HG03354 (cell line): ENCODE measurements around the gene BDKRB2.

Experiments used
- ATAC-seq: cut with Tn5 transposase; IDR thresholded peaks from one replicate; pipeline ENCODE4 v1.9.1; 2021; ENCODE audit warnings: mild to moderate bottlenecking; ENCODE audit not compliant: unreplicated experiment, poor library complexity, severe bottlenecking

BDKRB2 gene

GRCh38 chr14:96215452-96216244, 11.0 kb downstream of the BDKRB2 start:
- no peak for ATAC-seq

GRCh38 chr14:96216627-96217026, 12.0 kb downstream of the BDKRB2 start:
- no peak for ATAC-seq

GRCh38 chr14:96217376-96217913, 12.8 kb downstream of the BDKRB2 start:
- no peak for ATAC-seq

GRCh38 chr14:96221109-96221650, 16.5 kb downstream of the BDKRB2 start:
- ATAC-seq = no peak

- no peak for ATAC-seq
These were observed 17.2 kb downstream of the BDKRB2 start for GRCh38 chr14:96221841-96222240.

GRCh38 chr14:96224480-96225096, 19.9 kb downstream of the BDKRB2 start:
- no peak for ATAC-seq

- no peak for ATAC-seq
These were observed 20.6 kb downstream of the BDKRB2 start for GRCh38 chr14:96225213-96225612.

GRCh38 chr14:96225745-96226151, 21.1 kb downstream of the BDKRB2 start:
- no peak for ATAC-seq

GRCh38 chr14:96227428-96227827, 22.8 kb downstream of the BDKRB2 start:
- ATAC-seq = no peak

GRCh38 chr14:96229315-96229714, 24.7 kb downstream of the BDKRB2 start:
- ATAC-seq = no peak

GRCh38 chr14:96231056-96231455, 26.4 kb downstream of the BDKRB2 start:
- no peak for ATAC-seq

GRCh38 chr14:96231526-96232130, 27.0 kb downstream of the BDKRB2 start:
- ATAC-seq = no peak

GRCh38 chr14:96232506-96232905, 27.9 kb downstream of the BDKRB2 start:
- no peak for ATAC-seq

GRCh38 chr14:96233661-96234060, 29.0 kb downstream of the BDKRB2 start:
- no peak for ATAC-seq

- ATAC-seq = no peak
These were observed 30.8 kb downstream of the BDKRB2 start for GRCh38 chr14:96235426-96235825.

- no peak for ATAC-seq
These were observed 33.0 kb downstream of the BDKRB2 start for GRCh38 chr14:96237641-96238040.

- no peak for ATAC-seq
These were observed 34.1 kb downstream of the BDKRB2 start for GRCh38 chr14:96238676-96239265.

- no peak for ATAC-seq
These were observed 35.1 kb downstream of the BDKRB2 start for GRCh38 chr14:96239711-96240141.

- ATAC-seq = no peak
These were observed 36.0 kb downstream of the BDKRB2 start for GRCh38 chr14:96240641-96241040.

- ATAC-seq = no peak
These were observed 37.5 kb downstream of the BDKRB2 start for GRCh38 chr14:96242126-96242525.
